PC-3 (cell line): ENCODE measurements around the gene SLAMF7.

Source experiments
- CTCF ChIP-seq: fragments of 300-600 bp; sonication (generic); conservative IDR thresholded peaks from 2 replicates; pipeline ENCODE4 v1.5.1; 2017; ENCODE audit warnings: antibody characterized with exemption, low read depth, mild to moderate bottlenecking, low read length
- EZH2 ChIP-seq: fragments of 300-600 bp; sonication (generic); IDR thresholded peaks from one replicate; pipeline ENCODE4 v1.6.1; 2017; ENCODE audit warnings: antibody characterized with exemption, mild to moderate bottlenecking, low read length; ENCODE audit not compliant: unreplicated experiment

- TF ChIP-seq CTCF (no peak), EZH2 (no peak)
Observed at GRCh38 chr1:160713161-160713560, 25.9 kb upstream of the SLAMF7 start.
